SU-DHL-6 (cell line): ENCODE results near the gene RSBN1L.

Experiments used
- EZH2phosphoT487 ChIP-seq: fragments of 200-600 bp; sonication (generic), shearing (Covaris generic); conservative IDR thresholded peaks from 2 replicates; pipeline ENCODE4 v1.6.1; 2018; ENCODE audit warnings: mild to moderate bottlenecking, antibody characterized with exemption, low read length, moderate library complexity, mixed read lengths
- TF ChIP-seq, protein P1 (sequence below): fragments of 200-600 bp; sonication (generic); IDR thresholded peaks from one replicate; pipeline ENCODE4 v1.5.1; 2017; ENCODE audit warnings: antibody characterized with exemption, mild to moderate bottlenecking, low read length, moderate library complexity; ENCODE audit not compliant: insufficient read depth, poor library complexity, severe bottlenecking

DNA sequence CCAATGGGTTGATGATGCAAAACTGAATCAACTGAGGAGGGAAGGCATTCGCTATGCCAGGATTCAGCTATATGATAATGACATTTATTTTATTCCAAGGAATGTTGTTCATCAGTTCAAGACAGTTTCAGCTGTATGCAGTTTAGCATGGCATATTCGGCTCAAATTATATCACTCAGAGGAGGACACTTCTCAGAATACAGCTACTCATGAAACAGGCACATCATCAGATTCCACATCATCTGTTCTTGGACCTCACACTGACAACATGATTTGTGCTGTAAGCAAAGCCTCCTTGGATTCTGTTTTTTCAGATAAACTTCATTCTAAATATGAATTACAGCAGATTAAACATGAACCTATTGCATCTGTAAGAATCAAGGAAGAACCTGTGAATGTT, 82.3 kb downstream of the RSBN1L start:
- TF ChIP-seq, protein P1, sequence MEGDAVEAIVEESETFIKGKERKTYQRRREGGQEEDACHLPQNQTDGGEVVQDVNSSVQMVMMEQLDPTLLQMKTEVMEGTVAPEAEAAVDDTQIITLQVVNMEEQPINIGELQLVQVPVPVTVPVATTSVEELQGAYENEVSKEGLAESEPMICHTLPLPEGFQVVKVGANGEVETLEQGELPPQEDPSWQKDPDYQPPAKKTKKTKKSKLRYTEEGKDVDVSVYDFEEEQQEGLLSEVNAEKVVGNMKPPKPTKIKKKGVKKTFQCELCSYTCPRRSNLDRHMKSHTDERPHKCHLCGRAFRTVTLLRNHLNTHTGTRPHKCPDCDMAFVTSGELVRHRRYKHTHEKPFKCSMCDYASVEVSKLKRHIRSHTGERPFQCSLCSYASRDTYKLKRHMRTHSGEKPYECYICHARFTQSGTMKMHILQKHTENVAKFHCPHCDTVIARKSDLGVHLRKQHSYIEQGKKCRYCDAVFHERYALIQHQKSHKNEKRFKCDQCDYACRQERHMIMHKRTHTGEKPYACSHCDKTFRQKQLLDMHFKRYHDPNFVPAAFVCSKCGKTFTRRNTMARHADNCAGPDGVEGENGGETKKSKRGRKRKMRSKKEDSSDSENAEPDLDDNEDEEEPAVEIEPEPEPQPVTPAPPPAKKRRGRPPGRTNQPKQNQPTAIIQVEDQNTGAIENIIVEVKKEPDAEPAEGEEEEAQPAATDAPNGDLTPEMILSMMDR: no peak
- TF ChIP-seq EZH2phosphoT487: no peak
